Neuron (in vitro differentiated cells): ENCODE data around the gene PPFIBP1.

Source experiments
- H2AFZ ChIP-seq: one replicate; pipeline ENCODE4 v1.6.1; 2013; ENCODE audit warnings: low read depth, mild to moderate bottlenecking, inconsistent platforms, low read length, moderate library complexity
- H3K27me3 ChIP-seq: one replicate; pipeline ENCODE4 v1.6.1; 2013; ENCODE audit warnings: low read length; ENCODE audit not compliant: insufficient read depth
- H3K36me3 ChIP-seq: one replicate; pipeline ENCODE4 v1.6.1; 2013; ENCODE audit warnings: low read length; ENCODE audit not compliant: insufficient read depth
- H3K4me1 ChIP-seq: one replicate; pipeline ENCODE4 v1.6.1; 2013; ENCODE audit warnings: low read length; ENCODE audit not compliant: insufficient read depth
- H3K4me3 ChIP-seq: 2 replicates; pipeline ENCODE4 v1.5.1; 2013; ENCODE audit warnings: mild to moderate bottlenecking, low read length, moderate library complexity
- H3K9me3 ChIP-seq: one replicate; pipeline ENCODE4 v1.6.1; 2013; ENCODE audit warnings: low read length

The PPFIBP1 gene

DNA sequence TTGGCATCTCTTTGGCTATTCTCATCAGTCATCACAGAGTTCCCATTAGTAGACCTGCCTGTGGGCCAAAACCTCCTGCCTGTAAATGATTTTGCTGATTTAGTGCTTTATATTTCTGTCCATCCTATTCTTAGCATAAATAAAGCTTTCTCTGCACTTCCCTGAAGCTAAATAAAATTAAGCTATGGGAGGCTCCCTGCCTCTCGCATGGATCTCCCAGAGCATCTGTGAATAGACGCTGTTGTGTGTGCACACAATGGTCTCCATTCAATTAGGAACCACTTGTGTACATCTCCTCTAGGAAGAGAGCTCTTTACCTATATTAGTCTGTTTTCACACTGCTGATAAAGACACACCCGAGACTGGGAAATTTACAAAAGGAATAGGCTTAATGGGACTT is 80.4 kb downstream of the PPFIBP1 start:
- Histone ChIP-seq H3K27me3 (no peaks in the 10 kb centered on the region), H2AFZ (no peak overlapping the region), H3K9me3 (no peaks in the 10 kb centered on the region), H3K4me3 (no peak overlapping the region), H3K36me3 (no peaks in the 10 kb centered on the region), H3K4me1 (no peaks in the 10 kb centered on the region)

DNA sequence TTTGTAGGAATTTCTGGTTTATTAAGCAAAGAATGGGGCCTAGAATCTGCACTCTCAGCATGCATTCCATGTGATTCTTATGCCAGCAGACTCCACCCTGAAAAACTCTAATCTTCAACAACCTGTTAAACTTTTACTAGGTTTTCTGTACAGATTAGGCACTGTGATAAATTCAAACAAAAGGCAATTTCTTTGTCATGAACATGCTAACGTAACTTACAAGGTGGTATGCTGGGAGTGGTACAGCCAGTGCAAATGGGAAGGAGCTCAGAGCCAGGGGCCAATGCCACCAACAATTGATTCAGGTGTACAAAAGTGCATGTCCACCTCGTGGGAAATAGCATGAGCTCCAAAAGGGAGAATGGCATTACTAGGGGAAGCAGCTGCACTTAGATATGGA is 83.0 kb downstream of the PPFIBP1 start:
- no peak overlapping the region for H3K4me3 ChIP-seq
- no peaks in the 10 kb centered on the region for H3K27me3 ChIP-seq
- H3K36me3 ChIP-seq = no peaks in the 10 kb centered on the region
- H3K4me1 ChIP-seq = no peaks in the 10 kb centered on the region
- H2AFZ ChIP-seq = no peak overlapping the region
- no peaks in the 10 kb centered on the region for H3K9me3 ChIP-seq

- no peaks in the 10 kb centered on the region for H3K4me1 ChIP-seq
- no peak overlapping the region for H3K4me3 ChIP-seq
- H3K36me3 ChIP-seq = no peaks in the 10 kb centered on the region
- no peaks in the 10 kb centered on the region for H3K27me3 ChIP-seq
- no peaks in the 10 kb centered on the region for H3K9me3 ChIP-seq
- no peak overlapping the region for H2AFZ ChIP-seq
Measured at GRCh38 chr12:27607591-27607990, 83.6 kb downstream of the PPFIBP1 start.

DNA sequence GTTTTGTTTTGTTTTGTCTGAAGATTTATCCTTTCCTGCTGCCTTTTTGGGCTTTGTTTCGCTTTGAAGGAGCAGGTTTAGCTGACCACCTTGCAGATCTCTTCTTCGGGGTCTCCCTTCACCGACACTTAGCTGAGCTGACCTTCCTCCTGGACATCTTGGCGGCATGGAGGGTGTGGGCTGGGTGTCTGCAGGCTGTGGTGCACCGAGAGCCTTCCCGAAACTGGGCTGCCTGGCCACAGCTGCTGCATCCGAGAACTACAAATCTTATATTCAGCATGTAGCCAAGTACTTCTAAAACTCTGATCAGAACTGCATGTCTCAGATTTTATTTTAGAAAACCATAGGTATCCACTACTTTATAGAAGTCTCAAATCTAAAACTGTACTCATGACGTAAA is 84.9 kb downstream of the PPFIBP1 start:
- Histone ChIP-seq H2AFZ (no peak overlapping the region), H3K4me1 (no peaks in the 10 kb centered on the region), H3K9me3 (no peaks in the 10 kb centered on the region), H3K4me3 (no peak overlapping the region), H3K27me3 (no peaks in the 10 kb centered on the region), H3K36me3 (no peaks in the 10 kb centered on the region)

- Histone ChIP-seq H3K9me3 (no peaks in the 10 kb centered on the region), H3K36me3 (no peaks in the 10 kb centered on the region)
Measured at GRCh38 chr12:27610374-27610773, 86.4 kb downstream of the PPFIBP1 start.

DNA sequence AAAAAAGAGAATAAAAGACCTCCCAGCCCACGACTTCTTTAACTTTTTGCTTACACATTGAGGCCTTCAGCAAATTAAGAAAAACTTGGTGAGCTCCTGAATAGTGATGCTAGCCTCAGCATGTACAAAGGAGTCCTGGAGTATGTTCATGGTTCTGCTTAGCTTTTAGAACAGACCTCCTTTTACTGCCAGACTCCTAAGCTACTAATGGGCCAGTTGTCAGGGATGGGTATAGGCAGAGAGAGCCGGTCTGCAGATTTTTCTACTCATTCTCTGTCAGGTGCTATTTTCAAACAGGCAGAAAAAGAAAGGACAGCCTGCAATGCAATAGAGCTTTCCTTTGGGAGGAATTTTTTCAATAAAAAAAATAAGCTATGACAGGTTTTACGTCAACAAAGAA is 90.4 kb downstream of the PPFIBP1 start:
- no peaks in the 10 kb centered on the region for H3K9me3 ChIP-seq
- H3K36me3 ChIP-seq = no peaks in the 10 kb centered on the region
- no peaks in the 10 kb centered on the region for H3K27me3 ChIP-seq
- H2AFZ ChIP-seq = no peak overlapping the region
- H3K4me1 ChIP-seq = peaks cover 6% of the 10 kb centered on the region
- H3K4me3 ChIP-seq = no peak overlapping the region

More at GRCh38 chr12:27610374-27610773, 86.4 kb downstream of the PPFIBP1 start:
- peaks cover 3% of the 10 kb centered on the region for H3K4me1 ChIP-seq
- no peak overlapping the region for H3K4me3 ChIP-seq
- H3K27me3 ChIP-seq = no peaks in the 10 kb centered on the region
- H2AFZ ChIP-seq = no peak overlapping the region

- Histone ChIP-seq H3K36me3 (no peaks in the 10 kb centered on the region), H3K4me1 (peaks cover 6% of the 10 kb centered on the region), H2AFZ (no peak overlapping the region), H3K27me3 (no peaks in the 10 kb centered on the region), H3K4me3 (no peak overlapping the region), H3K9me3 (no peaks in the 10 kb centered on the region)
Measured at GRCh38 chr12:27614866-27615265, 90.9 kb downstream of the PPFIBP1 start.

- Histone ChIP-seq H3K9me3 (no peaks in the 10 kb centered on the region), H2AFZ (no peak overlapping the region), H3K36me3 (no peaks in the 10 kb centered on the region), H3K4me1 (peaks cover 6% of the 10 kb centered on the region), H3K27me3 (no peaks in the 10 kb centered on the region), H3K4me3 (no peak overlapping the region)
Measured at GRCh38 chr12:27615331-27615891, 91.4 kb downstream of the PPFIBP1 start.

GRCh38 chr12:27616356-27617142 is 92.5 kb downstream of the PPFIBP1 start:
- Histone ChIP-seq H3K9me3 (no peaks in the 10 kb centered on the region), H3K27me3 (no peaks in the 10 kb centered on the region), H3K4me1 (peaks cover 6% of the 10 kb centered on the region), H3K36me3 (no peaks in the 10 kb centered on the region), H3K4me3 (no peak overlapping the region), H2AFZ (no peak overlapping the region)

DNA sequence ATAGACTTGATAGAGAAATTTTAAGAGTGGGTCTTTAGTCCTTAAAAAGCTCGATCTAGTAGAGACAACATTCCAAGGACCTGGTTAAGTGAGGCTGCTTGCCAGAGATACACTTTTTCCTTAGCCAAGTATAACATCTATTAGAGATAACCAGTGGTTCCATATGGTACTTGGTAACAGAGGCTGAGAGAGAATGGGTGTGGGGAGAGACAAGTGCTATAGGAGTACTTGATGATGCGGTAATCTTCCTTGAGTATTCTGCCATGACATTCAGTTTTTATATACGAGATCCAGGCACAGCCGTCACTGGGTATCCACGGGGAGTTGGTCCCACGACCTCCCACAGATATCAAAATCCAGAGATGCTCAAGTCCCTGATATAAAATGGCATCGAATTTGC is 94.8 kb downstream of the PPFIBP1 start:
- Histone ChIP-seq H3K4me1 (peaks cover 9% of the 10 kb centered on the region), H3K4me3 (no peak overlapping the region), H3K9me3 (no peaks in the 10 kb centered on the region), H3K36me3 (no peaks in the 10 kb centered on the region), H2AFZ (no peak overlapping the region), H3K27me3 (no peaks in the 10 kb centered on the region)

- H3K27me3 ChIP-seq = no peaks in the 10 kb centered on the region
- no peak overlapping the region for H2AFZ ChIP-seq
- no peaks in the 10 kb centered on the region for H3K9me3 ChIP-seq
- H3K36me3 ChIP-seq = no peaks in the 10 kb centered on the region
- H3K4me3 ChIP-seq = no peak overlapping the region
- H3K4me1 ChIP-seq = peaks cover 12% of the 10 kb centered on the region
Measured at GRCh38 chr12:27619308-27619707, 95.3 kb downstream of the PPFIBP1 start.

DNA sequence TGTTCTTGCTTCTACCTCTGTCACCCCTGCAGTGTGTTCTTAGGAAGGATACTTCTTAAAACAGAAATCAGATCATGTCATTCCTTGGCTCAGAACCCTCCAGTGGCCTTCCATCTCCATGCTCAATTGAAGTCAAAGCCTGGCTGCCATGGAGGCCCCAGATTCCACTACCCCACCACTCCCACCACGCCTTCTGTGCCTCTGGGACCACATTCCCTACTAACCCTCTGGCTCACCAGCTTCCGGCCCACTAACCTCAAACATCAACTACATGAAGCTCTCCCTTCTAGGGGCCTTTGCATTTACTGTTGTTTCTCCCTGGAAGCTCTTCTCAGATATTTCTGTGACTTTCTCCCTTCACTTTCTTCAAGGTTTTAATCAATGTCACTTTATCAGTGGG is 96.1 kb downstream of the PPFIBP1 start:
- H2AFZ ChIP-seq = no peak overlapping the region
- H3K27me3 ChIP-seq = no peaks in the 10 kb centered on the region
- no peaks in the 10 kb centered on the region for H3K9me3 ChIP-seq
- H3K4me3 ChIP-seq = no peak overlapping the region
- no peaks in the 10 kb centered on the region for H3K36me3 ChIP-seq
- H3K4me1 ChIP-seq = peaks cover 11% of the 10 kb centered on the region

DNA sequence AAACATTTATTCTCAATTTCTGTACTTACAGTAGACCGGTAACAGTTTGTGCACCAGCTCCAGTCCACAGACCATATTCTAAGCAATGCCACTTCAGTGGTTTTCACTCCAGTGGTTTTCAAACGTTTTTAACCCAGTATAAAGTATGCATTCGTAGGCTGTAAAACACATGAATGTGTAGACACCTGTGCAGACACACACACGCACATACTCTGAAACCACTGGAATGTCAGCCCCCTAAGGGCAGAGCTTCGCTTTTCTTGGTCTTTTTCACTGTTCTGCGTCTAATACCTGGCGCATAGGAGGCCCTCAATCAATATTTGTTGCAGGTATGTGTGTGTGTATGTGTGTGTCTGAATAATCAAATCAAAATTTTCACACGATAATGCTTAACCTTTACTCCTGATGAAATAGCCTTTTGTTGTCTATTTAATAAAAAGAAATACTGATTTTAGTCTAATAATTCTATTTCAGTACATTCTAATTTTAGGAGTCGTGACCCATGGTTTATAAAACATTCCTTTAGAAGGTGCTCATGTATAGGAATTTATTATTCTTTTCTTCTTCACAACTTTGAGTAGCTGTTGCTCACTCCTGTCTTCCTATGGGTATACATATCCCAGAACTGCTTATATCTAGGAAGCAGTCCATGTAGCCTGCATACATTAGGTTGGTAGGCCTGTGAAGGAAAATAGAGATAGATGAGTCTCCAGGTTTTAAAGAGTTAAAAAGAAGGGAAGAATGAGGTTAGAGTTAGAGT is 98.6 kb downstream of the PPFIBP1 start:
- no peak overlapping the region for H3K4me3 ChIP-seq
- no peaks in the 10 kb centered on the region for H3K36me3 ChIP-seq
- no peaks in the 10 kb centered on the region for H3K27me3 ChIP-seq
- H2AFZ ChIP-seq = no peak overlapping the region
- H3K4me1 ChIP-seq = peaks cover 6% of the 10 kb centered on the region
- no peaks in the 10 kb centered on the region for H3K9me3 ChIP-seq
